ENCODE measurements around the gene PPIL1. TPM values are rescaled to one million over a fixed set of nuclear protein-coding genes. Genes with fewer than 3 reads are reported as not detected.

PPIL1 gene
- polyA plus RNA-seq, 1 donor from 2014 or later = 104 TPM

DNA sequence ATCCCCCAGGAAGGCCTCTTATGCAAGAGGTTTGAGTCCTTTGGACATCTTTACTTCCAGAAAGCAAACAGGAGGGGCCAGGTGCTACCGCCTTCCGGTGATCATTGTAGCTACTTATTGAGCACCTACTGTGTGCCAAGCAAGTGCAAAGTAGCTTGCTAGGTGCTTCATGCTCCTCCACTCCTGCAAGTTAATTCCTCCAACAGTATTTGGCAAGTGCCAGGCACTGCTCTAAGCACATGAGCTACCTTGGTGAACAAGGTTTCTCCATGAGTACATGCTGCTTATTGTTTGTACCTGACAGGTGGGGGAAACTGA is 37.6 kb downstream of the PPIL1 start:
- Histone ChIP-seq H3K27me3 (ENCODE audit: insufficient read depth, low read depth, low read length) (peaks cover 25% of the 10 kb centered on the region), H3K27ac (ENCODE audit: low read length) (no peak overlapping the region), H3K9me2 (ENCODE audit: insufficient read depth, low read length) (no peaks in the 10 kb centered on the region)

DNA sequence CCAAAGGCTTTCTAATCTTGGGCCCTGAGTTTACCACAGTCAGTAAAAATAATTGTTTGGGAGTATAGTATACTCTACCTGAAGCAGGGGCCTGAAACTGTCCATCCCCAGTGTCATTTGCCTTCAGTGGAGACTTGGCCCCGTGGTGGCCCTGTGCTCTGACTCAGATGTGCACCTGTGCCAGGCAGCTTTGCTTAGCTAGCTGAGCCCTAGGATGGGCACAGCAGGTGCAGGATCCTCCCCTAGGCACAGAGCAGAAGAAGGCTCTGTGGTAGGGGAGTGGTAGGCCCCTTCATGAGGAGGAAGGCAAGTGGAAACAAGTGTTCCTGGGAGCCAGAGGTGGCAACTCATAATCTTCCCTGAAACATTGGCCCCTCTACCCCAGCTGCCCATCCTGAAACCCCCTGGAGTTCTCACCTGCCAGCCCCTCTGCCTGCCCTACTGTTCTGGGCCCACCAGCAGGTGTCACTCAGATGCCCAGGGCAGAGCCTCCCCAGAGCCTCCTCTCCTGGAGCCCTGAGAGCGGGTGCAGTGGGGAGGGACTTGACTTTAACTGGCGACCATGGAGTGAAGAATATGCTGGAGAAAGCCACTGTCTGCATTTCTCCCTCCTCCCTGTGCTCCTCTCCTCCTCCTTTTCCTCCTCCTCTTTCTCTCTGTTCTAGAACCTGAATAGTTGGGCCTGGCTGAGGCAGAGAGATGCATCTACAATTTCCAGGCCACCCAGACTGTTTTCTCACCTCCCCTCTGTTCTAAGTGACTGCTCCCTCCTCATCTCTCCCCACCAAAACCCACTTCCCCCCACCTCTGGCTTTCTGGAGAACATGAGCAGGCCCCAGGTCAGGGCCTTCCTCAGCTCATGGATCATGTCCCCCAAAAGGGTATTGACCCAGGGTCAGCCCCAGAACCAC is 38.2 kb downstream of the PPIL1 start:
- Histone ChIP-seq H3K9me2 (ENCODE audit: insufficient read depth, low read length) (no peaks in the 10 kb centered on the region), H3K9me3 (ENCODE audit: low read length) (no peaks in the 10 kb centered on the region), H3K4me2 (ENCODE audit: low read length) (no peak overlapping the region), H3K79me2 (replicated peaks; ENCODE audit: insufficient read depth, low read length) (no peaks in the 10 kb centered on the region), H2AFZ (ENCODE audit: low read depth, low read length) (no peak overlapping the region), H3K36me3 (ENCODE audit: insufficient read depth, low read length) (no peaks in the 10 kb centered on the region), H3K27me3 (ENCODE audit: insufficient read depth, low read depth, low read length) (peaks cover 22% of the 10 kb centered on the region), H3K4me3 (ENCODE audit: low read length) (no peak overlapping the region), H3K9ac (ENCODE audit: low read length) (no peak overlapping the region), H4K20me1 (ENCODE audit: insufficient read depth) (no peaks in the 10 kb centered on the region), H3K27ac (ENCODE audit: low read length) (no peak overlapping the region), H3F3A (ENCODE audit: insufficient read depth, low read length, poor library complexity, severe bottlenecking) (no peaks in the 10 kb centered on the region)
- TF ChIP-seq SMC3 (conservative IDR thresholded peaks at IDR 0.05; ENCODE audit: poor library complexity) (no peak), RAD21 (conservative IDR thresholded peaks at IDR 0.05) (no peak), MXI1 (conservative IDR thresholded peaks at IDR 0.05; ENCODE audit: poor library complexity, severe bottlenecking) (no peak), EZH2 (IDR thresholded peaks at IDR 0.05; ENCODE audit: borderline replicate concordance, insufficient read depth, low read length, poor library complexity, severe bottlenecking) (no peak), CTCF (IDR thresholded peaks at IDR 0.05; ENCODE audit: poor library complexity, severe bottlenecking) (no peak), TAF1 (IDR thresholded peaks at IDR 0.05; ENCODE audit: low read depth) (no peak)
- TF ChIP-seq, protein P1, sequence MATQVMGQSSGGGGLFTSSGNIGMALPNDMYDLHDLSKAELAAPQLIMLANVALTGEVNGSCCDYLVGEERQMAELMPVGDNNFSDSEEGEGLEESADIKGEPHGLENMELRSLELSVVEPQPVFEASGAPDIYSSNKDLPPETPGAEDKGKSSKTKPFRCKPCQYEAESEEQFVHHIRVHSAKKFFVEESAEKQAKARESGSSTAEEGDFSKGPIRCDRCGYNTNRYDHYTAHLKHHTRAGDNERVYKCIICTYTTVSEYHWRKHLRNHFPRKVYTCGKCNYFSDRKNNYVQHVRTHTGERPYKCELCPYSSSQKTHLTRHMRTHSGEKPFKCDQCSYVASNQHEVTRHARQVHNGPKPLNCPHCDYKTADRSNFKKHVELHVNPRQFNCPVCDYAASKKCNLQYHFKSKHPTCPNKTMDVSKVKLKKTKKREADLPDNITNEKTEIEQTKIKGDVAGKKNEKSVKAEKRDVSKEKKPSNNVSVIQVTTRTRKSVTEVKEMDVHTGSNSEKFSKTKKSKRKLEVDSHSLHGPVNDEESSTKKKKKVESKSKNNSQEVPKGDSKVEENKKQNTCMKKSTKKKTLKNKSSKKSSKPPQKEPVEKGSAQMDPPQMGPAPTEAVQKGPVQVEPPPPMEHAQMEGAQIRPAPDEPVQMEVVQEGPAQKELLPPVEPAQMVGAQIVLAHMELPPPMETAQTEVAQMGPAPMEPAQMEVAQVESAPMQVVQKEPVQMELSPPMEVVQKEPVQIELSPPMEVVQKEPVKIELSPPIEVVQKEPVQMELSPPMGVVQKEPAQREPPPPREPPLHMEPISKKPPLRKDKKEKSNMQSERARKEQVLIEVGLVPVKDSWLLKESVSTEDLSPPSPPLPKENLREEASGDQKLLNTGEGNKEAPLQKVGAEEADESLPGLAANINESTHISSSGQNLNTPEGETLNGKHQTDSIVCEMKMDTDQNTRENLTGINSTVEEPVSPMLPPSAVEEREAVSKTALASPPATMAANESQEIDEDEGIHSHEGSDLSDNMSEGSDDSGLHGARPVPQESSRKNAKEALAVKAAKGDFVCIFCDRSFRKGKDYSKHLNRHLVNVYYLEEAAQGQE (IDR thresholded peaks at IDR 0.05; ENCODE audit: borderline replicate concordance) = no peak

More for the DNA sequence above, 37.6 kb downstream of the PPIL1 start:
- Histone ChIP-seq H3K9ac (ENCODE audit: low read length) (no peak overlapping the region), H3F3A (ENCODE audit: insufficient read depth, low read length, poor library complexity, severe bottlenecking) (no peaks in the 10 kb centered on the region), H3K4me2 (ENCODE audit: low read length) (no peak overlapping the region), H3K4me3 (ENCODE audit: low read length) (peak overlapping the region; percentile 82), H3K36me3 (ENCODE audit: insufficient read depth, low read length) (no peaks in the 10 kb centered on the region), H4K20me1 (ENCODE audit: insufficient read depth) (no peaks in the 10 kb centered on the region), H3K9me3 (ENCODE audit: low read length) (no peaks in the 10 kb centered on the region), H3K79me2 (replicated peaks; ENCODE audit: insufficient read depth, low read length) (no peaks in the 10 kb centered on the region), H2AFZ (ENCODE audit: low read depth, low read length) (no peak overlapping the region)
- TF ChIP-seq SMC3 (conservative IDR thresholded peaks at IDR 0.05; ENCODE audit: poor library complexity) (no peak), TAF1 (IDR thresholded peaks at IDR 0.05; ENCODE audit: low read depth) (no peak), POLR2AphosphoS5 (IDR thresholded peaks at IDR 0.05) (no peak), EZH2 (IDR thresholded peaks at IDR 0.05; ENCODE audit: borderline replicate concordance, insufficient read depth, low read length, poor library complexity, severe bottlenecking) (no peak), MXI1 (conservative IDR thresholded peaks at IDR 0.05; ENCODE audit: poor library complexity, severe bottlenecking) (no peak), EP300 (conservative IDR thresholded peaks at IDR 0.05; ENCODE audit: poor library complexity, severe bottlenecking) (no peak), RAD21 (conservative IDR thresholded peaks at IDR 0.05) (no peak), CTCF (IDR thresholded peaks at IDR 0.05; ENCODE audit: poor library complexity, severe bottlenecking) (no peak)
- TF ChIP-seq, protein P1 (IDR thresholded peaks at IDR 0.05; ENCODE audit: borderline replicate concordance) = no peak

Data from neural cell (in vitro differentiated cells).